SK-N-SH (cell line): ENCODE results near the gene OSBPL9.

Experiments used
- GATA2 ChIP-seq: sonication (generic); formaldehyde crosslinking; IDR thresholded peaks from 2 replicates; pipeline ENCODE4 v1.5.0; 2020; ENCODE audit warnings: mild to moderate bottlenecking, missing genetic modification reagents
- RAD21 ChIP-seq: IDR thresholded peaks from 2 replicates; pipeline ENCODE4 v1.6.1; 2012; ENCODE audit warnings: mild to moderate bottlenecking, low read length
- TAF1 ChIP-seq: IDR thresholded peaks from 2 replicates; pipeline ENCODE4 v1.6.1; 2012; ENCODE audit warnings: low read depth, mild to moderate bottlenecking, low read length, moderate library complexity, borderline replicate concordance
- TF ChIP-seq, protein P1 (sequence below): fragments of 200-600 bp; sonication (generic); IDR thresholded peaks from 2 replicates; pipeline ENCODE4 v1.6.1; 2017; ENCODE audit warnings: antibody characterized with exemption, mild to moderate bottlenecking, moderate library complexity

- TF ChIP-seq, protein P1, sequence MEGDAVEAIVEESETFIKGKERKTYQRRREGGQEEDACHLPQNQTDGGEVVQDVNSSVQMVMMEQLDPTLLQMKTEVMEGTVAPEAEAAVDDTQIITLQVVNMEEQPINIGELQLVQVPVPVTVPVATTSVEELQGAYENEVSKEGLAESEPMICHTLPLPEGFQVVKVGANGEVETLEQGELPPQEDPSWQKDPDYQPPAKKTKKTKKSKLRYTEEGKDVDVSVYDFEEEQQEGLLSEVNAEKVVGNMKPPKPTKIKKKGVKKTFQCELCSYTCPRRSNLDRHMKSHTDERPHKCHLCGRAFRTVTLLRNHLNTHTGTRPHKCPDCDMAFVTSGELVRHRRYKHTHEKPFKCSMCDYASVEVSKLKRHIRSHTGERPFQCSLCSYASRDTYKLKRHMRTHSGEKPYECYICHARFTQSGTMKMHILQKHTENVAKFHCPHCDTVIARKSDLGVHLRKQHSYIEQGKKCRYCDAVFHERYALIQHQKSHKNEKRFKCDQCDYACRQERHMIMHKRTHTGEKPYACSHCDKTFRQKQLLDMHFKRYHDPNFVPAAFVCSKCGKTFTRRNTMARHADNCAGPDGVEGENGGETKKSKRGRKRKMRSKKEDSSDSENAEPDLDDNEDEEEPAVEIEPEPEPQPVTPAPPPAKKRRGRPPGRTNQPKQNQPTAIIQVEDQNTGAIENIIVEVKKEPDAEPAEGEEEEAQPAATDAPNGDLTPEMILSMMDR: no peak
- no peak for TF ChIP-seq RAD21
- no peak for TF ChIP-seq TAF1
- TF ChIP-seq GATA2 (CRISPR knock-in tag): no peak
Observed at GRCh38 chr1:51572365-51572764, 44.5 kb upstream of the OSBPL9 start.
